ENCODE results near the gene IRF3.

DNA sequence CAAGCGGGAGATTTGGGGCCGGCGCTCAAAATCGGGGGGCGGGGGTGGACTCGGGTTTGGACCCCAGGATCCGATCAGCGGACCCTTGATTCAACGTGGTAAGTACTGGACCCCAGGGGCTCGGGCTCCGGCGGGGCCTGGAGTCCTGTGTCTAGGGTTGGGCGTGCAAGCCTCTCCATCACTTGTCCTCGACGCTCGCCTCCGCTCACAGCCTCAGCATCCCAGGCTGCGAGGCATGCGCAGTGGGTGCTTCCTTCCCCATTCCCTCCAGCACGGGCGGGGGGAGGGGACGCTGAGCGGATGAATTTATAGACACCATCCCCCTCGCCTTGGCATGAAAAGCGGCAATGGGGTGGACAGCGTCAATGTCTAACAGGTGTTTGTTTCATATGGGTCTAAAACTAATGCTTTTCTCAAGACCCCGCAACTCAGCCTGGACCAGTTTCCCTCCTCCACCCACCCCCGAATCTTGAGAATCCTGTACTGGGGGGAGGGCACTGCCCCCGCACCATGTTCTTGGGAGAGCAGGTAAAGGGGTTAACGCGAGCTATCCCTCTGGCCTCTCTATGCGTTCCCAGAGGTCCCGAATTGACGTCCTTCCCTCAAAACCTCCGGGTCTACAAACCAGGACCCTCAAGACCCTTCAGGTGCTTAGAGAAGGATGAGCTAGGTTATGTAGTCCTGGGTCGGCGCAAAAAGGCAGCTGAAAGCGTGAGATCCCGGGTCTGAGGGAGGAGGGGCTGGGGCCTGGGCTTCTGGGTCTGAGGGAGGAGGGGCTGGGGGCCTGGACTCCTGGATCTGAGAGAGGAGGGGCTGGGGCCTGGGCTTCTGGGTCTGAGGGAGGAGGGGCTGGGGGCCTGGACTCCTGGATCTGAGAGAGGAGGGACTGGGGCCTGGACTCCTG, 25.8 kb upstream of the IRF3 start:
- TF ChIP-seq, protein P1, sequence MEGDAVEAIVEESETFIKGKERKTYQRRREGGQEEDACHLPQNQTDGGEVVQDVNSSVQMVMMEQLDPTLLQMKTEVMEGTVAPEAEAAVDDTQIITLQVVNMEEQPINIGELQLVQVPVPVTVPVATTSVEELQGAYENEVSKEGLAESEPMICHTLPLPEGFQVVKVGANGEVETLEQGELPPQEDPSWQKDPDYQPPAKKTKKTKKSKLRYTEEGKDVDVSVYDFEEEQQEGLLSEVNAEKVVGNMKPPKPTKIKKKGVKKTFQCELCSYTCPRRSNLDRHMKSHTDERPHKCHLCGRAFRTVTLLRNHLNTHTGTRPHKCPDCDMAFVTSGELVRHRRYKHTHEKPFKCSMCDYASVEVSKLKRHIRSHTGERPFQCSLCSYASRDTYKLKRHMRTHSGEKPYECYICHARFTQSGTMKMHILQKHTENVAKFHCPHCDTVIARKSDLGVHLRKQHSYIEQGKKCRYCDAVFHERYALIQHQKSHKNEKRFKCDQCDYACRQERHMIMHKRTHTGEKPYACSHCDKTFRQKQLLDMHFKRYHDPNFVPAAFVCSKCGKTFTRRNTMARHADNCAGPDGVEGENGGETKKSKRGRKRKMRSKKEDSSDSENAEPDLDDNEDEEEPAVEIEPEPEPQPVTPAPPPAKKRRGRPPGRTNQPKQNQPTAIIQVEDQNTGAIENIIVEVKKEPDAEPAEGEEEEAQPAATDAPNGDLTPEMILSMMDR (IDR thresholded peaks at IDR 0.05), result no peak
- TF ChIP-seq ZFX (IDR thresholded peaks at IDR 0.05; ENCODE audit: borderline replicate concordance), result no peak
